ENCODE data around the gene TLE2. TPM values are rescaled to one million over a fixed set of nuclear protein-coding genes. Genes with fewer than 3 reads are reported as not detected.
"Not testable (repeated sequence)": the region's sequence is repeated elsewhere in the genome, so short reads cannot be mapped to it uniquely, and the experiment has no call there.

TLE2 gene
- total RNA-seq, 3 donors from 2014 or later (not counting 1 experiment from before 2014, with no cell fraction given): 6.1 to 8.8 (median 8.2) TPM

DNA sequence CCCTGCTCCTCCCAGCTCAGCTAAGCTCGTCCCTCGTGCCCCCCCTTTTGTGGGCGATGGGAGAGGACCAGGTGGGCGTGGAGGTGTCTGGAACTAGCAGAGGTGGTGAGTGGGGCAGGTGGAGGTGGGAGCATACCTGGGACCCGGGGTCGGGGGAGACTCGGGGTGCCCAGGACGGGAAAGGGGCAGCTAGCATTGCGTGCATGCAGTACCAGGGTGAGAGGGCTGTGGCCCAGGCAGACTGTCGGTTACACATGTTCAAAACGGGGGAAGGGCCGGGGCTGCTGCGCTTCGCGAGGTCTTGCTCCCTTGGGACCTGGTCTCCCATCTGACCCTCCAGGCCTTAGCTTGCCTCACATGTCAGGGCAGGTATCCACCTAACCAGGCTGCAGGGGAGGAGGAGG, 24.1 kb upstream of the TLE2 start:
- TF ChIP-seq, protein P1, sequence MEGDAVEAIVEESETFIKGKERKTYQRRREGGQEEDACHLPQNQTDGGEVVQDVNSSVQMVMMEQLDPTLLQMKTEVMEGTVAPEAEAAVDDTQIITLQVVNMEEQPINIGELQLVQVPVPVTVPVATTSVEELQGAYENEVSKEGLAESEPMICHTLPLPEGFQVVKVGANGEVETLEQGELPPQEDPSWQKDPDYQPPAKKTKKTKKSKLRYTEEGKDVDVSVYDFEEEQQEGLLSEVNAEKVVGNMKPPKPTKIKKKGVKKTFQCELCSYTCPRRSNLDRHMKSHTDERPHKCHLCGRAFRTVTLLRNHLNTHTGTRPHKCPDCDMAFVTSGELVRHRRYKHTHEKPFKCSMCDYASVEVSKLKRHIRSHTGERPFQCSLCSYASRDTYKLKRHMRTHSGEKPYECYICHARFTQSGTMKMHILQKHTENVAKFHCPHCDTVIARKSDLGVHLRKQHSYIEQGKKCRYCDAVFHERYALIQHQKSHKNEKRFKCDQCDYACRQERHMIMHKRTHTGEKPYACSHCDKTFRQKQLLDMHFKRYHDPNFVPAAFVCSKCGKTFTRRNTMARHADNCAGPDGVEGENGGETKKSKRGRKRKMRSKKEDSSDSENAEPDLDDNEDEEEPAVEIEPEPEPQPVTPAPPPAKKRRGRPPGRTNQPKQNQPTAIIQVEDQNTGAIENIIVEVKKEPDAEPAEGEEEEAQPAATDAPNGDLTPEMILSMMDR (IDR thresholded peaks at IDR 0.05): no peak
- Histone ChIP-seq H3K27me3 (ENCODE audit: control insufficient read depth, insufficient read depth, low read length) (no peaks in the 10 kb centered on the region), H3K27ac (ENCODE audit: low read length) (no peak overlapping the region), H3K4me1 (ENCODE audit: control insufficient read depth, insufficient read depth, low read length) (peaks cover 10% of the 10 kb centered on the region), H3K4me3 (ENCODE audit: low read length) (no peak overlapping the region), H3K36me3 (ENCODE audit: control insufficient read depth, insufficient read depth, low read length) (peaks cover 44% of the 10 kb centered on the region), H3K9me3 (ENCODE audit: control insufficient read depth, insufficient read depth, low read length) (no peaks in the 10 kb centered on the region)
- no peaks in the 10 kb centered on the region for H3K36me3 Mint-ChIP-seq
- 75% methylated on average over 15 of the region's 15 CpGs for WGBS (ENCODE audit: insufficient coverage)
- peaks cover 5 to 35% of the 10 kb centered on the region in 2 donors for H3K4me1 Mint-ChIP-seq
- no peak overlapping the region for H3K4me3 Mint-ChIP-seq
- peaks cover 0 to 5% of the 10 kb centered on the region in 2 donors for H3K27me3 Mint-ChIP-seq (ENCODE audit: low read depth in 2 of 2)
- intact Hi-C loops (cut with micrococcal nuclease): no loop called here
- no peaks in the 10 kb centered on the region for H3K9me3 Mint-ChIP-seq
- no peak for ATAC-seq
- DNase-seq: no peak
- H3K27ac Mint-ChIP-seq: no peak overlapping the region

DNA sequence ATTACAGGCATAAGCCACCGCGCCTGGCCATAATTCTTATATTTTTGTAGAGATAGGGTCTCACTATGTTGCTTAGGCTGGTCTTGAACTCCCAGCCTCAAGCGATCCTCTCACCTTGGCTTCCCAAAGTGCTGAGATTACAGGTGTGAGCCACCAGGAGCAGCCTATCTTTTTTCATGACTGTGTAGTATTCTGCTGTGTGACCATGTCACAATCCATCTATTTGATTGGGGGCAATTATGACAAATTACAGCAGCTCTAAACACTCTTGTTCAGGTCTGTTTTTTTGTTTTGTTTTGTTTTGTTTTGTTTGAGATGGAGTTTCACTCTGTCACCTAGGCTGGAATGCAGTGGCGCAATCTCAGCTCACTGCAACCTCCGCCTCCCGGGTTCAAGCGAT, 20.9 kb upstream of the TLE2 start:
- DNase-seq; H3K4me3 Mint-ChIP-seq; H3K9me3 ChIP-seq (ENCODE audit: control insufficient read depth, insufficient read depth, low read length); H3K27me3 Mint-ChIP-seq (ENCODE audit: low read depth in 2 of 2); intact Hi-C loops (cut with micrococcal nuclease); H3K27me3 ChIP-seq (ENCODE audit: control insufficient read depth, insufficient read depth, low read length); H3K36me3 Mint-ChIP-seq; H3K27ac ChIP-seq (ENCODE audit: low read length); H3K27ac Mint-ChIP-seq; ATAC-seq; H3K9me3 Mint-ChIP-seq; H3K4me3 ChIP-seq (ENCODE audit: low read length): not testable (repeated sequence)
- peaks cover 14% of the 10 kb centered on the region for H3K36me3 ChIP-seq (ENCODE audit: control insufficient read depth, insufficient read depth, low read length)
- H3K4me1 Mint-ChIP-seq: peaks cover 12 to 17% of the 10 kb centered on the region in 2 donors
- WGBS (ENCODE audit: insufficient coverage): 99% methylated on average over 7 of the region's 7 CpGs
- peaks cover 11% of the 10 kb centered on the region for H3K4me1 ChIP-seq (ENCODE audit: control insufficient read depth, insufficient read depth, low read length)

GRCh38 chr19:3049089-3049488, 20.0 kb upstream of the TLE2 start:
- intact Hi-C loops (cut with micrococcal nuclease): no loop called here
- H3K9me3 Mint-ChIP-seq: no peaks in the 10 kb centered on the region
- no peaks in the 10 kb centered on the region for H3K36me3 Mint-ChIP-seq
- H3K27ac Mint-ChIP-seq: no peak overlapping the region
- no peak overlapping the region for H3K27ac ChIP-seq (ENCODE audit: low read length)
- peaks cover 7 to 12% of the 10 kb centered on the region in 2 donors for H3K4me1 Mint-ChIP-seq
- no peak overlapping the region for H3K4me3 Mint-ChIP-seq
- WGBS (ENCODE audit: insufficient coverage): 98% methylated on average over 3 of the region's 3 CpGs
- H3K4me3 ChIP-seq (ENCODE audit: low read length): no peak overlapping the region
- H3K27me3 ChIP-seq (ENCODE audit: control insufficient read depth, insufficient read depth, low read length): no peaks in the 10 kb centered on the region
- no peaks in the 10 kb centered on the region for H3K9me3 ChIP-seq (ENCODE audit: control insufficient read depth, insufficient read depth, low read length)
- peaks cover 5% of the 10 kb centered on the region for H3K36me3 ChIP-seq (ENCODE audit: control insufficient read depth, insufficient read depth, low read length)
- no peak for ATAC-seq
- peaks cover 0 to 9% of the 10 kb centered on the region in 2 donors for H3K27me3 Mint-ChIP-seq (ENCODE audit: low read depth in 2 of 2)
- TF ChIP-seq, protein P1 (IDR thresholded peaks at IDR 0.05): no peak
- DNase-seq: no peak
- H3K4me1 ChIP-seq (ENCODE audit: control insufficient read depth, insufficient read depth, low read length): peaks cover 11% of the 10 kb centered on the region

DNA sequence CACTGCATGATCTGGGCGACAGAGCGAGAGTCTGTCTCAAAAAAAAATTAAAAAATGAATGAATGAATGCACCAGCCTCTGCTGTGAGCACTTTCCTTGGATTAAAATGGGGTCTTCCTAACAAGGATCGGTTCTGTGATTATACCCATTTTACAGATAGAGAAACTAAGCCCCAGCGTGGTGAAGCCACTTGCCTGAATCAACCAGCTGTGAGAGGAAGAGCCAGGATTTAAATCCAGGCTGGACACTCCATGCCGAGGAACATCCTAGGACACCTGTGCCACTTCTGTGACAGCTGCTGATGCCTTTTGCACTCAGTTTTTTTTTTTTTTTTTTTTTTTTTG, 19.1 kb upstream of the TLE2 start:
- Histone ChIP-seq H3K9me3 (ENCODE audit: control insufficient read depth, insufficient read depth, low read length) (no peaks in the 10 kb centered on the region), H3K36me3 (ENCODE audit: control insufficient read depth, insufficient read depth, low read length) (no peaks in the 10 kb centered on the region), H3K27ac (ENCODE audit: low read length) (no peak overlapping the region), H3K4me3 (ENCODE audit: low read length) (no peak overlapping the region), H3K4me1 (ENCODE audit: control insufficient read depth, insufficient read depth, low read length) (peaks cover 11% of the 10 kb centered on the region), H3K27me3 (ENCODE audit: control insufficient read depth, insufficient read depth, low read length) (no peaks in the 10 kb centered on the region)
- ATAC-seq: no peak
- intact Hi-C loops (cut with micrococcal nuclease): no loop called here
- Mint-ChIP-seq H3K4me1 (peaks cover 7 to 12% of the 10 kb centered on the region in 2 donors), H3K9me3 (no peaks in the 10 kb centered on the region), H3K27ac (peak overlapping the region; percentile 69 to 82), H3K36me3 (no peaks in the 10 kb centered on the region), H3K4me3 (peak overlapping the region; percentile 85), H3K27me3 (ENCODE audit: low read depth in 2 of 2) (peaks cover 0 to 9% of the 10 kb centered on the region in 2 donors)
- 90% methylated on average over 5 of the region's 5 CpGs for WGBS (ENCODE audit: insufficient coverage)
- TF ChIP-seq, protein P1 (IDR thresholded peaks at IDR 0.05): no peak
- DNase-seq: no peak
